SHP77 (cell line): ENCODE results near the gene SNED1.
"Not testable (repeated sequence)": the region's sequence is repeated elsewhere in the genome, so short reads cannot be mapped to it uniquely, and the experiment has no call there.

Experiments
- DNase-seq, 2 experiments: peaks; one replicate each; lab custom pipeline; 2025; lab: John Stamatoyannopoulos, UW

SNED1 gene

DNA sequence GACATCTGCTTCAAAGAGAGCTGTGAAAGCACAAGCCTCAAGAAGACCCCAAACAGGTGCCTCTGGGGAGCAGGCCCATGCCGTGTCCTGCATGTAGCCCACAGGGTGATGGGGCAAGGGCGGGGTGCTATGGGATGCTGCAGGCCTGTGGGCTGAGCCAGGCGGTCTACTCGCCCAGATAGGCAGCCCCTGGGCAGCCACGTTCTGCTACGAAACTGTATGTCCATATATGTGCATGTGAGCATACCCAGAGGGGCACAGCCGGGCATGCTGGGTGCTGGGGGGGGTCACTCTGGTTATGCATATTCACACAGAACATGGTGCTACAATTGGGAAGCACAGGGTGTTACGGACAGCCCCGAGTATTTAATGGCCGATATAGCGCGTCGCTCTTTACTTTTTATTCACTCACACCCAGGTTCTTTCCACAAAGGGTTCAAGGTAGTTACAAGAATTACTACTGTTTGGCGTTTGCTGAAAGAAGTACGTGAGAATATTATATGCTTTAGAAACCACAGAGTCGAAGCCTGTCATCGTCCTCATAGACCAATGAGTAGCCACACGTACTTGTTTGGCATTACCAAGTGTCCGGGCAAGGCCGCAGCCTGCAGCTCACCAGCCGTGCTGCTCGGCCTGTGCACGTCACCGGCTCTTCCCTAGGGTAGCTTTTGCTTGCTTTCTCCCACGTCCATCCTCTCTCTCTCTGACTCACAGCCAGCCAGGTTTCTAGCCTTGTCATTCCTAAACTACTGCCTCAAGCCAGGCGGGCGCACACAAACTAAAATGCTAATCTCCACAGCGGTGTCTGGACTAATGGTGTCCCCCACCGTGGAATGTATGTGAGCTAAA lies 89.2 kb downstream of the SNED1 start:
- no peak for DNase-seq

DNA sequence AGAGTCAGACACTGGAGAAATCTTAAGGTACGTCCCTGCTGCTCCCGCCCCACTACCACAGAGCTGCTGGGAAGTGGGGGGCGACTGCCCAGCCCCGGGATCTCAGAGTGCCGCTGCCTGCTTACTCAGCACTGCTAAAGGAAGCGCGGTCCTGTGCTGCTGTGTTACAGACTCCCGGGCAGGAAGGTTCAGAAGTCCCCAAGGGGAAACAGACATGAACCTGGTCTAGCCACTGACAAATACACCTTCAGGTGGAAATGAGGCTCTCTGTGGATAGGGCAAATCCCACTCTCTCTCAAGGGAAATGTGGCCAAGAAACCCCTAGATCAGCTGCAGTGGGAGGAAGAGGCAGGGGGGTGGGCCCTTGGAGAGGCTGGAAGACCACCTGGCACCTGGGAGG lies 90.0 kb downstream of the SNED1 start:
- no peak for DNase-seq

DNA sequence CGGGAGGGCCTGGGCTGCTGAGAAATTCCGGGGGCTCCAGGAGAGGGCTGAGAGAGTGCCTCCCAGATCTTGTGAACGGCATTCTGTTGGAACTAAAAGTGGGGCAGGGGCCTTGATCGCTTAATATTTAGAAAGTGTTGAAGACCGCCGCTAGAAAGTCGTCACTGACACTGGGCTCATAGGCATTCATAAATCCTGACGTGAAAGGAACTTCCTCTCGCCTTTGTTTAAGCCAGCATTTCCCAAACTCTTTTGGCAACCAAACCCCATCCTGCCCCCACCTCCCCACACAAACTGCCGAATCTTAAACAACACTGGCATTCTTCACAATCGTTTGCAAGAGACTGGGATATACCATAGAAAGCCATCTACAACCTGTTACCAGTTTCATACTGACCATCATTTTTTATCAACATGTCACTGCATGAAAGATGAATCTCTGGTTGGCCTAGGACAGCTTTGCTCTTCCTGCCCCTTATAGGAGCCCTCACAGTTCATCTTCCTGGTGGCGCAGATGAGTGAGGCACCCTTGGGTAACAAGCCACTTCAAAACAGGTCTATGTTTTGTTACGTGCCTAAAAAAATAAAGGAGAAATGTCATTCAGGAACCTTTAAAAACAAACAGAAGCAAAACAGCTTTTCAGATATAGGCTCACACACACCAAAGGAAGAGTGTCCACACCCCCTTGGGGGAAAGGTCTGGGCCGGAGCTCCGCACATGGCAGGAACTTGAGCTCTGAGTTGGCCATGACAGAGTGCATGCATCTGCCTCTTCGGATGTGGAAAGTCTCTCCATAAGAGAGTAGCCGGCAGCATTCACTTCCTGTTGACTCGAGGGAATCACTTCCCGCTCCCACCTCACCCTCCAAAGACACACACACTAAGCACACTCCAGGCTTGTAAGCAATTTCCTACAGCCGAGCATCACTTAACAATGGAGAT lies 90.6 kb downstream of the SNED1 start:
- no peak for DNase-seq

DNA sequence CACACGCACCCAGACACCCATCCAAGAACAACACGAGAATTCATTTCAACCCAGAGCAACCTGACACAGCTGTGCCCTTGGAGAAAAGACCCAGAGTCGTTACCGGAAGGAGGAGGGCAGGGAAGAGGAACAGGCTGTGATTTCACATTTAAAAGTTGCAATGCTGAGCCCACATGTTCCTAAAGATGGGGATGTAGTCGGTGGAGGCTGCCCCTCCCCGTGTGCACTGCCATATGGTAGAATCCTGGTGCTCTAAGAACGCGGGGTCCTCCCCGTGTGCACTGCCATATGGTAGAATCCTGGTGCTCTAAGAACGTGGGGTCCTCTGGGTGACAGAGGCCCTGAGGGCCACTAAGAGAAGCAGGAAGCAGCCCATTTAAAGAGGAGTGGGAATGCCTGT lies 92.8 kb downstream of the SNED1 start:
- DNase-seq = no peak

DNA sequence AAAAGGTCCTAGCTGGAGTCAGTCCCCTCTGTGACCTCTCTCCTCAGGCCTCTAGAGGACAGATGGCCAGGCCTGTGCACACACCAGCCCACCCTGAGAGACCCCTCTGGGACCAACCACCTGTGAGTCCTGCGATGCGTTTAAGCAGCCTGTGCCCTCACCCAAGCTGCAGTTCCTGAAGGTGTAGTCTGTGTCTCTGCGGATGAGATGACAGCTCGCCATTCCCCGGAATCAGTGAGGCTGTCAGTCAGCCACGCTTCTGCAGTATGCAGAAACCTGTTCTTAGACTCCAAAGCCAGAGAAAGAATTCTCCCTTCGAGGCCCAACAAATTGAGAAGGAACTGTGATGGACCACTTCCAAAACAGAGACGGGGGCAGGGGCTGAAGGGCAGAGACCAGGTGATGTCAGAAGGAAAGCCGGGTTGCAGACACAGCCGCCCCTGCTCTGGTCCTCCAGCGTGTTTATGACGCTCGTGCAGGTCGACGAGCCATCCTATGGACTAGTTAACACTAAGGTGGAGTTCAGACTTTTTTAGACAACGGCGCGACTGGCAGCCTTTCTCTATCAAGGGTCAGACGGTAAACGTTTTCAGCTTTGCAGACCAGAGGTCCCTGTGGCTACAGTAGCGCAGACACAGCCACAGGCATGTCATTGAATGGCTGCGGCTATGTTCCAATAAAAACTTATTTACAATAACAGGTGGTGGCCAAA lies 93.5 kb downstream of the SNED1 start:
- DNase-seq = no peak

DNA sequence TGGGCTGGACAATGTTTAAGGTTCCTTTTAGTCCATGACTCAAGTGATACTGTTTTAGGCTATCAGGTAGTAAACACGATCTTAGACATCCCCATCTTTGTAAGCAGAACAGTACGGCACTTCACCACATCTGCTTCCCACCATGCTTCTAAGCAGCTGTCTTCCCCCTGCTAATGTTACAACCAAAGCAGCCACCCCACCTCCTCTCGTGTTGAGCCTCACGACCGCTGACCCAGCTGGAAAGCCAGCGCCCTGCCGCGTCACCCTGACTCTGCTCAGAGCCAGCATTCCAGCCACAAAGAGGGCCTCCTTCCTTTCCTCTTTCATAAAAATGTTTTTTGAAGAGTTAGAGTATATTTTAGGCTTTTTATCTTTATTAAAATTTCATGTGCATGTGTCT lies 94.3 kb downstream of the SNED1 start:
- peak; percentile 27 to 44 for DNase-seq

DNA sequence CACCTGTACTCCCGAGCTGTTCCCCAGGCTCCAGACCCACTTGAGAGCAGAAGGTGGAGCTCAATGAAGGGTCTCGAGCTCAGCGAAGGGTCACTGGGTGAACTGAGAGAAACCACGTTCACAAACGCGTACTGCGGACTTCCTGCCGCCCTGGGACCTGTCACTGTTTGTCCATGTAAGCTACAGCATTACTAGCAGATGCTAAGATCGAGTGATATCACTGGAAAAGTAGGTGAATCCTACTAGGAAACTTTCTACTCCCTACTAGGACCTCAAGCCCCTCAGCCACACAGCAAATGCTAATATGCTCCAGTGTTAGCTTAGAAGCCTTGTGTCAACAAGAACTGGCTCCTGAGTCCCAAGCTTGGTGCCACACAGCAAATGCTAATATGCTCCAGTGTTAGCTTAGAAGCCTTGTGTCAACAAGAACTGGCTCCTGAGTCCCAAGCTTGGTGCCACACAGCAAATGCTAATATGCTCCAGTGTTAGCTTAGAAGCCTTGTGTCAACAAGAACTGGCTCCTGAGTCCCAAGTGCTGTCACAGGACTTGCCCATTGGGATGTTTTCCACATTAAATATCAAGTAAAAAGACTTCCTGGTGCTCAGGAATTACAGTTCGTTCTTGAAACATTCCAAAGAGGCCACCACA lies 94.8 kb downstream of the SNED1 start:
- peak; percentile 63 to 64 for DNase-seq

DNA sequence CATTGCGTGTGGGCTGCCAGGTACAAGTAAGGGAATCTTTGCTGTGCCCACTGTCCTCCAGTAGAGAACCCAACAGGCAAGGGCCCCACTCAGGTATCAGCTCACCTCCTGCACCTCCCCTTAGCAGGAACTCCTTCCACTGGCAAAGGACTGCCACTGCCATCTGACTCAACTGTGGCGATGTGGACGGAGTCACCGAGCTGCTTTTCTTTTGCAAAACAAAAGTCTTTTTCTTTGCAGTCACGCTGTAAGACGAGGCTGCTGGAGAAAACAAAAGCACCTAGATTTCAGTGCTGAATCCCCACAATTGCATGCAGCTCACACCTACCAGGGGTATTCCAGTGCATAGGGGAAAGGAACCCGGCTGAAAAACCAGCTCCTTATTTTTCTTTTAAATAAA lies 95.8 kb downstream of the SNED1 start:
- DNase-seq = no peak

DNA sequence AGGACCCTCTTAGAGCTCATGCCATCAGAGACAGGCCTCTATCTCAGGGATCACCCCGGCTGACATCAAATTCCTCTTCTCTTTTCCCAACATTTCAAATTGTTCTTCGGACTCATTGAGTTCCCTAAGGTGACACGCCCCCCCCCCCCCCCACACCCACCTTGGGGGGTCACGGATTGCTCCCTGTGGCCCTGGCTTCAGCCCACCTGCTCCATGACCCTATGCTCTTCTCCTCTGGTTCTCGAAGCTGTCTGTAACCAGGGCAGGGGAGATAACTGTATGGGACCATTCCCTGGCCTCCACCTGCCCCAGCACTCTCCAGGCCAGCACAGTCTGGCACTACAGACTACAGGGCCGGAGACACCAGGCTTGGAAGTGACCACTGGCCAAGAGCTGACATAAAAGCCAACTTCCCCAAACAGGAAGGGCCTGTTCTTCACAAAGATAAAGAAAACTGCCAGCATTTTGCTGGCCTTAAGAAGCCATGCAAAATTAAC lies 96.6 kb downstream of the SNED1 start:
- DNase-seq = no peak

DNA sequence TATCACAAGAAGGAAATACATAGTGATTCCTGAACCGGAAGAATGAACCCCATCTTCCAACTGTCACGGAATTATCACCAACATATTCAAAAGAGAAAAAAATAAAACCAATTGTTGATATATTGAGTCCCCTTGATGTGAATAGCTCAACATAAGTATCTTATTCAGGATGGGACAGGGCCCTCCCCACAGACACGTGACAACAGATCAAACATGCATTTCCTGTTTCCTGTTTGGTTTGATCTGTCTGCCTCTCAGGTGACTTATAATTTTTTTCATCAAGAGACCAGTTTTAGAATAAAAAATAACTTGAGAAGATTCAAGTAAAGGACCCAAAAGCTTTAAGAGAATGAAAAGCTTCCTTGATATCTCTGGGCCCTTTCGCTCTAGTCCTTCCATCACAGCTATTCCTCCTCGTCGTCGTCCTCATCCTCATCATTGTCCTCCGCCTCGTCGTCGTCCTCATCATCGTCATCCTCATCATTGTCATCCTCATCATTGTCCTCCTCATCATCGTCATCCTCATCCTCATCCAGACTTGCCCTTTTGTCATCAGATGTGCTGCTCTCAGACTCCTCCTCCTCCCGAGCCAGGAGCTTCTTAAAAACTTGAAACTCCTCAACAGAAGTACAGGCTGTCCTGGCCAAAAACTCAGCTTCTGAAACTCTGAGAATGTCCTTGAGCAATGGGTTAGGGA lies 97.3 kb downstream of the SNED1 start:
- DNase-seq = no peak

DNA sequence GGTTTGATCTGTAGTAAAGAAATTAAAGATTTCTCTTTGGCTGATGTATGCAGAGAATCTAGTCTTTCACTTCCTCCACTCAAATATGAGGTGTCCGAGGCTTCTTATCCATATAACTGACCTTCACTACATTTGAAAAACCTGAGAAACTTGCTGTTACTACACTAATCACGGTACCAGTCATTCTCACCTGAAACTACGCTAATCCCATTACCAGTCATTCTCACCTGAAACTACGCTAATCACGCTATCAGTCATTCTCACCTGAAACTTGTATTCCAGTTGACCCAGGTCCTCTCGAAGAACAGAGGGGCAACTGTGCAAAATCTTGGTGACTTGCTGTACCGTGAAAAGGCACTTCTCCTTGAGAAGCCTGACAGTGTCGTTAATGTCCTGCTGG lies 98.6 kb downstream of the SNED1 start:
- no peak for DNase-seq

DNA sequence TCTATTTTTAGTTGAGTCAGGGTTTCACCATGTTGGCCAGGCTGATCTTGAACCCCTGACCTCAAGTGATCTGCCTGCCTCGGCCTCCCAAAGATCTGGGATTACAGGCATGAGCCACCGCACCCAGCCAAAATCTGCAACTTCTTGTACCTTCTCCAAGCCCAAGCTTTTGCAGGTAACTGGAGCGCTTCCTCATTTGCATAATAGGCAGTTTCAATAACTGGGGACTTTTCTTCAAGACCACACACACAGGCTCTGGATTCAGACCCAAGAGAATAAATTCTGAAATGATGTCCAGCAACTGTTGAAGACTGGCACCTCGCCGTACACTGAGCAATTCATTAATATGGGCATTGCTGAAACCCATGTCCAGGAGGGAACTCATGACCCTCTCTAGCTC lies 100.8 kb downstream of the SNED1 start:
- DNase-seq = no peak

DNA sequence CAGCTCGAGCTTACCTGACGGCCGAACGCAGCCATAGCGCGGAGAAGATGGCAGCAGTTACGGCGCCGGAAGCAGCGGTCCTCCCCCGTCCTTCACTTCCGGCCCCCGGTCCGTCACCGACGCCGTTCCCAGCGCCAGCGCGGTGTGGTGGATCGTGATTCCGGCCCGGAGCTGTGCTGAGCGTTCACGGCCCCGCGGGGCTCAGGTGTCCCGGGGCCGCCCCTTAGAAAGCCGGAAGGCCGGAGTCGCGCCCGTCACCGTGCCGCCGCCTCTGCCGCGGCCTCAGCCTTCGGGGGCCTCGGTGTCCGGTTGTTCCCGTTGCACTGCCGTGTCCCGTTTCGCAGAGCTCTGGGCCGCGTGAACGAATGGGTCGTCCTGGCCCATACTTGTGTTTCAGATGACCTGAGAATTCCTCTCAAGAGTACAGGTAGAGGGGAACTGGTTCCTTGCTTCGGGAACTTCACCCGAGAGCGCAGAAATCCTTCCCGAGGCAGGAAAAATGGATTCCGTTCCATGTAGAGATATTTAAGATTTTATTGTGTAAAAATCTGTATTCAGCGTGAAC lies 103.9 kb downstream of the SNED1 start, which contains the start of gene MTERF4:
Gene MTERF4 (minus strand): TSS at position 49 of the 565 bp plus-strand sequence. CDS start 14 bp downstream, at position 35.
- peak; percentile 86 to 87 for DNase-seq

DNA sequence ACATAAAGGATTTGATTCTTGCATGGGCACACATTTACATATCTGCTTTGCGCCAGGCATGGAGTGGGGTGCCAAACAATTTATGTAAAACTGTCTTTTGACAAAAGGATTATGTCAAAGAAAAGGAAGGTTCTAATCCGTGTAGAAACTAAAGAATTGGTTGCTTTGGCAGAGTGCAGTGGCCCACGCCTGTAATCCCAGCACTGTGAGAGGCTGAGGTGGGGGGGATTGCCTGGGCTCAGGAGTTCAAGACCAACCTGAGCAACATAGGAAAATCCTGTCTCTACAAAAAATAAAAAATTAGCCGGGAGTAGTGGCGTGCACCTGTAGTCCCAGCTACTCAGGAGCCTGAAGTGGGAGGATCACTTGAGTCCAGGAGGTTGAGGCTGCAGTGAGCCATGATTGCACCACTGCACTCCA lies 104.8 kb downstream of the SNED1 start:
- DNase-seq = no peak

DNA sequence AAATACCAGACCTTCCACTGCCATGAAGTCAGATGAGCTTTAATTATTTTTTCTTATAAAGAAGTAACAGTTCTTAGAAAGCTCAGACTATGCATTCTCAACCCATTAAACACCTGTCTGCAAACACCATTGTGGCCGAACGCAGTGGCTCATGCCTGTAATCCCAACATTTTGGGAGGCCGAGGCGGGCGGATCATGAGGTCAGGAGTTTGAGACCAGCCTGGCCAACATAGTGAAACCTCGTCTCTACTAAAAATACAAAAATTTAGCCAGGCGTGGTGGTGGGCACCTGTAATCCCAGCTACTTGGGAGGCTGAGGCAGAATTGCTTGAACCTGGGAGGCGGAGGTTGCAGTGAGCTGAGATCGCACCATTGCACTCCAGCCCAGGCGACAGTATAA lies 106.2 kb downstream of the SNED1 start:
- DNase-seq = not testable (repeated sequence)

DNA sequence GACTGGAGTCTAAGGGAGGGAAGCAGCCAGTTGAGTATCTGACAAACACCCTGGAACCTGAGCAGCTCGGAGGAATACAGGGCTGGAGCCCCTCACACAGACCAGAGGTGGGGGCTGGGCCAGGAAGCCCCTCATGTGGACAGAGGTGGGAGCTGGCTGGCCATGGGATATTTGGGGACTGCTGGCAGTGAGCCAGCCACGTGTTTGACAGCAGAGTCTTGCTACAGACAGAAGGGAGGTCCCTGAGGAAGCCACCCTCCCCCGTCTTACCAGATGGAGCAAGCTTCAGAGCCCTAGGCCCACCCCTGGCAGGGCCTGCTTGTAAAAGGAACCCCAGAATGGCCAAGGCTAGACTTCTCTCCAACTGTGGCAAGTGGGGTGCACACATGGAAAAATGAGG lies 107.2 kb downstream of the SNED1 start:
- DNase-seq = no peak

DNA sequence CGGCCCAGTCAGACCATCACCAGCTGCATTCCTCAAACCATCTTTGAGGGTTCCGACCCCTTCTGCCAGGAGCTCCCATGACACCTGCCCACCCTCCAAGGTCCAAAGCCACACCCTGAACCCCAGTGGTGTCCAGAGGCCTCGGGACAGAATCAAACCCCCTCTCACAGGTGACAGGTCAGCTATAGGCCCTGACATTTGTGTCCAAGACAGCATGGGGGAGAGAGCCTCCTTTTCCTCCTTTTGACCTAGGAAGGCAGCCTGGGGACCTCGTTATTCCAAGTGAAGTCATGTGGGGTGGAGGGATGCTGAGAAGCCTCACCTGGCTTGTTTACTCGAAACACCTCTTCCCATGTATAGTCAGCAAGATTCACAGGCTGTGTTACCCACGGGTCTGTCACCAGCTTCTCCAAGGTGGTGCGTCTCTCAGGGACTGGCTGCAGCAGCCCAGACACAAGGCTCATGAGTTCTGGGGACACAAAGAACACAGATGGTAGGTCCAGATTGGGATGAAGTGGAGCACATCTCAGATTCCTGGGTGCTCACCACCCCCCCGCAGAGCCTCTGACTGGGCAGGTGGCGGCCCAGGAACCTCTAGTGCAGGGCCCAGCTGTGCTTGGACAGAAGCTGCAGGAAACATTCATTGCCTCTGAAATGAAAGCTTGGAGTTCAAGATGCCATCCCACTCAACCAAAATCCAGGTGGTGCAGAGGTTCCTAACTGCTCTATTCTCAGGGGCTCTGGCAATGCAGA lies 108.8 kb downstream of the SNED1 start:
- no peak for DNase-seq

DNA sequence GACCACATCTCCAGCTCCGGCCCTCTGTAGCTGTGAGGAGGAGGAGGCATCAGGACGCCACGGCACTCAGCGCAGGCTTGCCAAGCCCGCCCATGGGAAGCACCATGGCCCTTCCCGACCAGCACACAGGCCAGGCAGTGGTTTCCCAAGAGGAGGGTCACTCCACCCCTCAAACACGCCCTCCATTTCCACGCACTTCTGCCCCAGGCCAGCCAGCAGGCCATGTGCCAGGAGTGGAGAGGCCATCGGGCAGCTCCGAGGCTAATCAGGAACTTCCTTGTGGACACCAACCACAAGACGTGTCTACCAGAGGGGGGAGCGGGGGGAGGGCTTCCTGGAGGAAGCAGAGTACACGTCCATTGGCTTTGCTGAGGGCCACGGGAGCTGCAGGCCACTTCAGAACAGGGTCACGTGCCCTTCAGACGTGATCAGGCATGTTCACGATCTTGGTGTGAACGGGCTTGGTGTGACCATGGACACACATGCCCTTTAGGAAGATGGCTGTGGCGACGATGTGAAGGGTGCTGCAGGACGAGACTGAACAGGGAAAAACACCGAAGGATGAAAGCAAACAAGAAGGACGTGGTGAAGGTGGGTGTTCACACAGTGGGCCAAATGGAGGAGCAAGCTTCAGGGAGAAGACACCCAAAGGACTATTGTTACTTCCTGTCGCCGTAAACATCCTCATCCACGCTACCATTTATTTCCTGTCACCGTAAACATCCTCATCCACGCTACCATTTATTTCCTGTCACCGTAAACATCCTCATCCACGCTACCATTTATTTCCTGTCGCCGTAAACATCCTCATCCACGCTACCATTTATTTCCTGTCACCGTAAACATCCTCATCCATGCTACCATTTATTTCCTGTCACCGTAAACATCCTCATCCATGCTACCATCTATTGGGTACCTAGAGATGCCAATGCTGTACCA lies 110.1 kb downstream of the SNED1 start:
- no peak for DNase-seq
